Trophoblast cell (in vitro differentiated cells and primary cell): ENCODE data around the gene KIAA0930.

Experiments used
- DNase-seq, 2 donors: peaks; one replicate each; pipeline ENCODE4 v3.0.0-alpha.2; 2016
- H2AFZ ChIP-seq: 2 replicates; pipeline ENCODE4 v1.6.1; 2013; ENCODE audit warnings: low read length, moderate library complexity, mild to moderate bottlenecking; ENCODE audit not compliant: insufficient read depth, poor library complexity
- H2AK5ac ChIP-seq: 2 replicates; pipeline ENCODE4 v1.6.1; 2013; ENCODE audit warnings: mild to moderate bottlenecking, low read length
- H2BK120ac ChIP-seq: 2 replicates; pipeline ENCODE4 v1.6.1; 2013; ENCODE audit warnings: low read length, mild to moderate bottlenecking, moderate library complexity; ENCODE audit not compliant: insufficient read depth, poor library complexity
- H2BK12ac ChIP-seq: 2 replicates; pipeline ENCODE4 v1.6.1; 2013; ENCODE audit warnings: mild to moderate bottlenecking, low read length, moderate library complexity
- H2BK5ac ChIP-seq: 2 replicates; pipeline ENCODE4 v1.6.1; 2013; ENCODE audit warnings: low read length, low read depth, moderate library complexity, mild to moderate bottlenecking; ENCODE audit not compliant: poor library complexity
- H3K14ac ChIP-seq: 2 replicates; pipeline ENCODE4 v1.6.1; 2013; ENCODE audit warnings: mild to moderate bottlenecking, low read length
- H3K18ac ChIP-seq: 2 replicates; pipeline ENCODE4 v1.6.1; 2013; ENCODE audit warnings: mild to moderate bottlenecking, low read length
- H3K23ac ChIP-seq: 2 replicates; pipeline ENCODE4 v1.6.1; 2013; ENCODE audit warnings: low read length
- H3K27ac ChIP-seq: 2 replicates; pipeline ENCODE4 v1.5.1; 2013; ENCODE audit warnings: low read depth, mild to moderate bottlenecking, inconsistent platforms, low read length, moderate library complexity
- H3K27me3 ChIP-seq: 2 replicates; pipeline ENCODE4 v1.6.1; 2013; ENCODE audit warnings: inconsistent platforms, mild to moderate bottlenecking, low read length, moderate library complexity; ENCODE audit not compliant: insufficient read depth
- H3K36me3 ChIP-seq, 2 experiments: 1 replicate in 1 of 2; 2 replicates in 1 of 2; pipeline ENCODE4 v1.6.1; 2013; ENCODE audit warnings: low read length in 2 of 2, mild to moderate bottlenecking in 2 of 2, moderate library complexity in 1 of 2; ENCODE audit not compliant: insufficient read depth in 2 of 2, control insufficient read depth in 1 of 2
- H3K4ac ChIP-seq: 2 replicates; pipeline ENCODE4 v1.6.1; 2013; ENCODE audit warnings: low read depth, mild to moderate bottlenecking, low read length, moderate library complexity
- H3K4me1 ChIP-seq, 2 experiments: 1 replicate in 1 of 2; 2 replicates in 1 of 2; pipeline ENCODE4 v1.6.1; 2013; ENCODE audit warnings: low read length in 2 of 2, mild to moderate bottlenecking in 2 of 2, moderate library complexity in 1 of 2; ENCODE audit not compliant: insufficient read depth in 2 of 2, control insufficient read depth in 1 of 2
- H3K4me2 ChIP-seq: 2 replicates; pipeline ENCODE4 v1.6.1; 2013; ENCODE audit warnings: inconsistent platforms, mild to moderate bottlenecking, low read length, moderate library complexity
- H3K4me3 ChIP-seq: 2 replicates; pipeline ENCODE4 v1.5.1; 2013; ENCODE audit warnings: mild to moderate bottlenecking, low read depth, low read length, inconsistent platforms
- H3K79me1 ChIP-seq: one replicate; pipeline ENCODE4 v1.6.1; 2013; ENCODE audit warnings: low read length
- H3K79me2 ChIP-seq: 2 replicates; pipeline ENCODE4 v1.6.1; 2013; ENCODE audit warnings: low read length, mild to moderate bottlenecking; ENCODE audit not compliant: control insufficient read depth, insufficient read depth, poor library complexity
- H3K9ac ChIP-seq: 2 replicates; pipeline ENCODE4 v1.6.1; 2013; ENCODE audit warnings: mild to moderate bottlenecking, low read length
- H3K9me3 ChIP-seq: 2 replicates; pipeline ENCODE4 v1.6.1; 2013; ENCODE audit warnings: low read depth, mild to moderate bottlenecking, control low read depth, inconsistent platforms, low read length; ENCODE audit not compliant: insufficient read depth
- H4K12ac ChIP-seq: 2 replicates; pipeline ENCODE4 v1.6.1; 2013; ENCODE audit warnings: low read depth, mild to moderate bottlenecking, low read length, moderate library complexity
- H4K8ac ChIP-seq: 2 replicates; pipeline ENCODE4 v1.6.1; 2013; ENCODE audit warnings: low read depth, mild to moderate bottlenecking, low read length, moderate library complexity
- H4K91ac ChIP-seq: one replicate; pipeline ENCODE4 v1.6.1; 2013; ENCODE audit warnings: low read depth, mild to moderate bottlenecking, low read length, moderate library complexity
- WGBS: extraction: QIAGEN DNeasy Blood & Tissue Kit; methylation state at CpG from one replicate; pipeline ENCODE4 v1.1.7; 2013; ENCODE audit warnings: missing lambda C conversion rate; ENCODE audit not compliant: insufficient read length, insufficient coverage; ENCODE audit errors: extremely low coverage; 5-methylcytosine and 5-hydroxymethylcytosine counted together

Gene KIAA0930

GRCh38 chr22:45198463-45198795 lies 42.3 kb downstream of the KIAA0930 start:
- no peak overlapping the region for H3K27ac ChIP-seq
- H2BK12ac ChIP-seq = no peak overlapping the region
- H4K91ac ChIP-seq = no peak overlapping the region
- DNase-seq = no peak
- no peaks in the 10 kb centered on the region for H3K27me3 ChIP-seq
- H3K36me3 ChIP-seq = peaks cover 47 to 50% of the 10 kb centered on the region in 2 experiments
- no peak overlapping the region for H3K4me3 ChIP-seq
- H3K9me3 ChIP-seq = peaks cover 2% of the 10 kb centered on the region
- peaks cover 7% of the 10 kb centered on the region for H3K79me2 ChIP-seq
- no peak overlapping the region for H2BK120ac ChIP-seq
- H2BK5ac ChIP-seq = no peak overlapping the region
- no peak overlapping the region for H3K23ac ChIP-seq
- H3K14ac ChIP-seq = no peak overlapping the region
- peaks cover 26 to 29% of the 10 kb centered on the region in 2 experiments for H3K4me1 ChIP-seq
- no peak overlapping the region for H3K4ac ChIP-seq
- no CpG with 5 or more reads among the region's 9 CpGs for WGBS
- no peak overlapping the region for H3K9ac ChIP-seq
- no peak overlapping the region for H4K8ac ChIP-seq
- no peak overlapping the region for H3K18ac ChIP-seq
- H3K4me2 ChIP-seq = no peak overlapping the region
- H3K79me1 ChIP-seq = peaks cover 13% of the 10 kb centered on the region
- H2AFZ ChIP-seq = no peak overlapping the region
- no peak overlapping the region for H4K12ac ChIP-seq
- no peak overlapping the region for H2AK5ac ChIP-seq

GRCh38 chr22:45197606-45198462 lies 42.9 kb downstream of the KIAA0930 start:
- no CpG with 5 or more reads among the region's 28 CpGs for WGBS

GRCh38 chr22:45196926-45197605 lies 43.6 kb downstream of the KIAA0930 start:
- no CpG with 5 or more reads among the region's 34 CpGs for WGBS
- no peak overlapping the region for H3K14ac ChIP-seq
- no peak overlapping the region for H3K4me2 ChIP-seq
- H3K9ac ChIP-seq = no peak overlapping the region
- H3K23ac ChIP-seq = no peak overlapping the region
- no peak overlapping the region for H2AFZ ChIP-seq
- no peak for DNase-seq
- no peak overlapping the region for H4K91ac ChIP-seq
- H4K8ac ChIP-seq = no peak overlapping the region
- no peak overlapping the region for H2BK5ac ChIP-seq
- no peak overlapping the region for H2AK5ac ChIP-seq
- peaks cover 7% of the 10 kb centered on the region for H3K79me2 ChIP-seq
- H3K79me1 ChIP-seq = peaks cover 9% of the 10 kb centered on the region
- H2BK12ac ChIP-seq = no peak overlapping the region
- no peak overlapping the region for H3K27ac ChIP-seq
- peaks cover 22 to 23% of the 10 kb centered on the region in 2 experiments for H3K4me1 ChIP-seq
- no peak overlapping the region for H3K18ac ChIP-seq
- H3K4me3 ChIP-seq = no peak overlapping the region
- H3K4ac ChIP-seq = no peak overlapping the region
- H3K36me3 ChIP-seq = peaks cover 36 to 39% of the 10 kb centered on the region in 2 experiments
- no peak overlapping the region for H2BK120ac ChIP-seq
- H4K12ac ChIP-seq = no peak overlapping the region
- H3K9me3 ChIP-seq = peaks cover 2% of the 10 kb centered on the region
- no peaks in the 10 kb centered on the region for H3K27me3 ChIP-seq

More at GRCh38 chr22:45197606-45198462, 42.9 kb downstream of the KIAA0930 start:
- Histone ChIP-seq H4K8ac (no peak overlapping the region), H3K27me3 (no peaks in the 10 kb centered on the region), H3K4me3 (no peak overlapping the region), H3K23ac (no peak overlapping the region), H3K79me1 (peaks cover 13% of the 10 kb centered on the region), H3K18ac (no peak overlapping the region), H3K9me3 (peaks cover 2% of the 10 kb centered on the region), H2BK12ac (no peak overlapping the region), H3K9ac (no peak overlapping the region), H2AK5ac (no peak overlapping the region), H3K14ac (no peak overlapping the region), H4K91ac (no peak overlapping the region), H3K4ac (no peak overlapping the region), H3K79me2 (peaks cover 7% of the 10 kb centered on the region), H3K36me3 (peaks cover 42 to 47% of the 10 kb centered on the region in 2 experiments), H2BK5ac (no peak overlapping the region), H2AFZ (no peak overlapping the region), H3K4me1 (peaks cover 26 to 29% of the 10 kb centered on the region in 2 experiments), H3K27ac (no peak overlapping the region), H4K12ac (no peak overlapping the region), H2BK120ac (no peak overlapping the region), H3K4me2 (no peak overlapping the region)
- DNase-seq = peak; percentile 71 to 78

- Histone ChIP-seq H4K8ac (no peak overlapping the region), H4K91ac (no peak overlapping the region), H3K79me1 (peaks cover 6% of the 10 kb centered on the region), H3K27ac (no peak overlapping the region), H2BK120ac (no peak overlapping the region), H3K9me3 (peaks cover 2% of the 10 kb centered on the region), H3K27me3 (no peaks in the 10 kb centered on the region), H3K4me1 (peaks cover 17 to 18% of the 10 kb centered on the region in 2 experiments), H3K9ac (no peak overlapping the region), H2BK12ac (no peak overlapping the region), H3K23ac (no peak overlapping the region), H3K4me2 (no peak overlapping the region), H3K36me3 (peaks cover 36 to 38% of the 10 kb centered on the region in 2 experiments), H3K79me2 (peaks cover 7% of the 10 kb centered on the region), H3K14ac (no peak overlapping the region), H3K4ac (no peak overlapping the region), H2AFZ (no peak overlapping the region), H4K12ac (no peak overlapping the region), H3K18ac (no peak overlapping the region), H2AK5ac (no peak overlapping the region), H3K4me3 (no peak overlapping the region), H2BK5ac (no peak overlapping the region)
- no CpG with 5 or more reads among the region's 16 CpGs for WGBS
- DNase-seq = no peak
Measured at GRCh38 chr22:45196308-45196707, 44.4 kb downstream of the KIAA0930 start.
